ENCODE results near the gene MTMR6.

The MTMR6 gene

DNA sequence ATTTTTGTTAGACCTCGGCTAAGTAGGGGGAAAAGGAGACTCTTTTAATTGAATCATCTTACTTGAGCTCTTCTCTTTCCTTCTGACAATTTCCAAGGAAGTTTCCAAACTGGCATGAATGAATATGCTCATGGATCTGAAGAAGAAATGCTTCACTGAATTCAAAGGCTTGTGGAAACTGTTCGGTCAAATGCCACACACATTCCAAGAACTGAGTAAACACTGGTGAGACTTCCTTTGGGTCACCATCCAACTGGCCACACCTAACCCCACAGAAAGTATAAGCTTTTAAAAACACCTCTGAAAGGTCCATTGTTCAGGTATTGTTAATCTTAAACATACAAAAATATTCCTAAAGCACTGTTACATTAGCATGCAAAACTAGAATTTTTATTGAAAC, 33.6 kb downstream of the MTMR6 start:
- Histone ChIP-seq H3K36me3 (ENCODE audit: low read length) (peaks cover 24% of the 10 kb centered on the region), H3K9me3 (ENCODE audit: insufficient read depth, low read length) (no peaks in the 10 kb centered on the region)

DNA sequence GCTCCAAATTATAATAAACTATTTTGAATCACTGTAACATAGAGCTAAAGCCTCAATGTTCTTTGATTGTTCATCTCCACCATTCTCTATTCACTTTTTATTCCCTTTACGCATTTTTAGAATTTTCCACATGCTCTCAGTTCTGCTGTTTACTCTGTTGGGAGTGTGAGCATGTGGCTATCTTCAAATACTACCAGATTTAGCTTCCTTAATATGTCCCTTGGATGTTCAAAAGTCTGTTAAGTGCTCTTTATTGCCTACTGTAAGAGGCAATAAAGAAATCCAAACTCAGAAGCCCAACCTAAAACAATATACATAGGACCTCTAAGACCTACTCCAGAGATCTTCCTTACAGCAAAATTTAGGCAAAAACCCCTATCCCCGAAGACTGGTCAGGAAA, 34.5 kb downstream of the MTMR6 start:
- Histone ChIP-seq H3K27me3 (ENCODE audit: low read length) (no peaks in the 10 kb centered on the region), H3K4me3 (ENCODE audit: insufficient read depth, low read length, poor library complexity, severe bottlenecking) (no peak overlapping the region), H3K79me2 (ENCODE audit: insufficient read depth, low read length) (no peaks in the 10 kb centered on the region), H3K36me3 (ENCODE audit: low read length) (peaks cover 17% of the 10 kb centered on the region), H3K4me2 (ENCODE audit: low read depth, low read length, poor library complexity, severe bottlenecking) (no peak overlapping the region), H3K9me2 (replicated peaks; ENCODE audit: insufficient read depth, low read length) (no peaks in the 10 kb centered on the region), H3K9ac (ENCODE audit: low read length) (no peak overlapping the region), H4K20me1 (ENCODE audit: low read depth, low read length) (no peaks in the 10 kb centered on the region), H2AFZ (ENCODE audit: low read depth, low read length, severe bottlenecking) (no peak overlapping the region), H3K27ac (ENCODE audit: low read depth, low read length) (no peak overlapping the region), H3F3A (ENCODE audit: insufficient read depth) (peaks cover 5% of the 10 kb centered on the region; the same call in 1 of the 2 replicates), H3K9me3 (ENCODE audit: insufficient read depth, low read length) (no peaks in the 10 kb centered on the region)
- TF ChIP-seq, protein P1, sequence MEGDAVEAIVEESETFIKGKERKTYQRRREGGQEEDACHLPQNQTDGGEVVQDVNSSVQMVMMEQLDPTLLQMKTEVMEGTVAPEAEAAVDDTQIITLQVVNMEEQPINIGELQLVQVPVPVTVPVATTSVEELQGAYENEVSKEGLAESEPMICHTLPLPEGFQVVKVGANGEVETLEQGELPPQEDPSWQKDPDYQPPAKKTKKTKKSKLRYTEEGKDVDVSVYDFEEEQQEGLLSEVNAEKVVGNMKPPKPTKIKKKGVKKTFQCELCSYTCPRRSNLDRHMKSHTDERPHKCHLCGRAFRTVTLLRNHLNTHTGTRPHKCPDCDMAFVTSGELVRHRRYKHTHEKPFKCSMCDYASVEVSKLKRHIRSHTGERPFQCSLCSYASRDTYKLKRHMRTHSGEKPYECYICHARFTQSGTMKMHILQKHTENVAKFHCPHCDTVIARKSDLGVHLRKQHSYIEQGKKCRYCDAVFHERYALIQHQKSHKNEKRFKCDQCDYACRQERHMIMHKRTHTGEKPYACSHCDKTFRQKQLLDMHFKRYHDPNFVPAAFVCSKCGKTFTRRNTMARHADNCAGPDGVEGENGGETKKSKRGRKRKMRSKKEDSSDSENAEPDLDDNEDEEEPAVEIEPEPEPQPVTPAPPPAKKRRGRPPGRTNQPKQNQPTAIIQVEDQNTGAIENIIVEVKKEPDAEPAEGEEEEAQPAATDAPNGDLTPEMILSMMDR (IDR thresholded peaks at IDR 0.05; ENCODE audit: insufficient read depth, low read length, poor library complexity, severe bottlenecking), result no peak
- no peak for TF ChIP-seq EZH2phosphoT487 (conservative IDR thresholded peaks at IDR 0.05; ENCODE audit: low read length)

More for the DNA sequence above, 33.6 kb downstream of the MTMR6 start:
- Histone ChIP-seq H3K9ac (ENCODE audit: low read length) (no peak overlapping the region), H3F3A (ENCODE audit: insufficient read depth) (no peaks in the 10 kb centered on the region; the same call in 1 of the 2 replicates), H3K9me2 (replicated peaks; ENCODE audit: insufficient read depth, low read length) (no peaks in the 10 kb centered on the region), H3K4me2 (ENCODE audit: low read depth, low read length, poor library complexity, severe bottlenecking) (no peak overlapping the region), H3K4me3 (ENCODE audit: insufficient read depth, low read length, poor library complexity, severe bottlenecking) (no peak overlapping the region), H2AFZ (ENCODE audit: low read depth, low read length, severe bottlenecking) (no peak overlapping the region), H3K27me3 (ENCODE audit: low read length) (no peaks in the 10 kb centered on the region), H3K27ac (ENCODE audit: low read depth, low read length) (no peak overlapping the region), H3K79me2 (ENCODE audit: insufficient read depth, low read length) (no peaks in the 10 kb centered on the region), H4K20me1 (ENCODE audit: low read depth, low read length) (no peaks in the 10 kb centered on the region)
- no peak for TF ChIP-seq EZH2phosphoT487 (conservative IDR thresholded peaks at IDR 0.05; ENCODE audit: low read length)
- TF ChIP-seq, protein P1 (IDR thresholded peaks at IDR 0.05; ENCODE audit: insufficient read depth, low read length, poor library complexity, severe bottlenecking), result no peak

DNA sequence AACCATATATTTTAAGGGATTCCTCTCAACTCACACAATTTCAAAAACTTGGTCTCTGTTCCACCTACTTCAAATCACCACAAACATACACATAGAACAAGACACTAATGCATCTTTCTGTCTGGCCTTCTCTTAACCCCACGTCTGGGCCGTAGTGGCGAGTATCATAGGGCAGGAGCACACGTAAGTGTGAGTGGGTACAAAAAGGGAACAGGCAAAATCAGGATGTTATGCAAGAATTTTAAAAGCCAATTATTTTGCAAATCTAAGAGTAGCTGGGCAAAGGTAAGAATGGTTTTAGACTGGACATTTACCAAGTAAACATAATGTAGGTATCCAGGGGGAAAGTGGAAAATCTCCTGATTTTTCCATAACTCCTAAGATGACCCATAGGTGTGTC, 35.1 kb downstream of the MTMR6 start:
- H3K27me3 ChIP-seq (ENCODE audit: low read length), result no peaks in the 10 kb centered on the region
- peaks cover 14% of the 10 kb centered on the region for H3K36me3 ChIP-seq (ENCODE audit: low read length)
- H3K79me2 ChIP-seq (ENCODE audit: insufficient read depth, low read length), result no peaks in the 10 kb centered on the region
- H4K20me1 ChIP-seq (ENCODE audit: low read depth, low read length), result no peaks in the 10 kb centered on the region
- no peak overlapping the region for H2AFZ ChIP-seq (ENCODE audit: low read depth, low read length, severe bottlenecking)
- H3F3A ChIP-seq (ENCODE audit: insufficient read depth), result peaks cover 7% of the 10 kb centered on the region; the same call in 1 of the 2 replicates
- H3K9me3 ChIP-seq (ENCODE audit: insufficient read depth, low read length), result no peaks in the 10 kb centered on the region
- H3K4me2 ChIP-seq (ENCODE audit: low read depth, low read length, poor library complexity, severe bottlenecking), result no peak overlapping the region
- H3K4me3 ChIP-seq (ENCODE audit: insufficient read depth, low read length, poor library complexity, severe bottlenecking), result no peak overlapping the region
- TF ChIP-seq, protein P1 (IDR thresholded peaks at IDR 0.05; ENCODE audit: insufficient read depth, low read length, poor library complexity, severe bottlenecking), result no peak
- no peak for TF ChIP-seq EZH2phosphoT487 (conservative IDR thresholded peaks at IDR 0.05; ENCODE audit: low read length)
- H3K9ac ChIP-seq (ENCODE audit: low read length), result no peak overlapping the region
- H3K27ac ChIP-seq (ENCODE audit: low read depth, low read length), result no peak overlapping the region
- H3K9me2 ChIP-seq (replicated peaks; ENCODE audit: insufficient read depth, low read length), result no peaks in the 10 kb centered on the region
